Islet of Langerhans (tissue), 1 donor: ENCODE measurements around the gene DENND1A.
"Not testable (repeated sequence)": the region's sequence is repeated elsewhere in the genome, so short reads cannot be mapped to it uniquely, and the experiment has no call there.

Source experiments
- FAIRE-seq: peaks from one replicate; lab custom pipeline; 2011; peaks lifted over from hg19 to GRCh38; lab: Jason Lieb, UNC

The DENND1A gene

GRCh38 chr9:123763910-123764588 lies 165.9 kb downstream of the DENND1A start:
- no peak for FAIRE-seq

GRCh38 chr9:123761905-123762605 lies 167.9 kb downstream of the DENND1A start:
- no peak for FAIRE-seq

GRCh38 chr9:123757960-123758359 lies 172.0 kb downstream of the DENND1A start:
- FAIRE-seq = no peak

- FAIRE-seq = no peak
Measured at GRCh38 chr9:123757547-123757946, 172.4 kb downstream of the DENND1A start.

GRCh38 chr9:123756484-123757106 lies 173.3 kb downstream of the DENND1A start:
- FAIRE-seq = no peak

- FAIRE-seq = no peak
Measured at GRCh38 chr9:123753669-123754258, 176.2 kb downstream of the DENND1A start.

DNA sequence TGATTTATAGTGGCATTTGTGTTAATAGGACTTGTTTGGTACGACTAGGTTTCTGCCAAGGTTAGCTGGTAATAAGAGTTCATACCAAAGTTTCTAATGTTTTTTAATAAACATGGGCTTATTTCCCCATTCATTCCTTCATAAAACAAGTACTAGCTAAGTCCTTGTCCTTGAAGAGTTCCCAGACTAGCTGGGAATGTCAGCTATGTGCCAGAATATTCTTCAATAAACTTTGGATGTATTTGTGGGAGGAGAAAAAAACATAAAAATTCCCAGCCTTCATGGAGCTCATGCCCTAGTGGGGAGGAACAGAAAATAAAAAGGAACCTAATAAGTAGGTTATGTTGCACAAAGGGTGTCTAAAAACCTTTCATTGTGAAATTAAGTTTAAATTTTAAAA lies 176.9 kb downstream of the DENND1A start:
- no peak for FAIRE-seq

GRCh38 chr9:123749580-123750202 lies 180.2 kb downstream of the DENND1A start:
- no peak for FAIRE-seq

- FAIRE-seq = no peak
Measured at GRCh38 chr9:123746765-123747164, 183.2 kb downstream of the DENND1A start.

GRCh38 chr9:123745933-123746332 lies 184.0 kb downstream of the DENND1A start:
- no peak for FAIRE-seq

DNA sequence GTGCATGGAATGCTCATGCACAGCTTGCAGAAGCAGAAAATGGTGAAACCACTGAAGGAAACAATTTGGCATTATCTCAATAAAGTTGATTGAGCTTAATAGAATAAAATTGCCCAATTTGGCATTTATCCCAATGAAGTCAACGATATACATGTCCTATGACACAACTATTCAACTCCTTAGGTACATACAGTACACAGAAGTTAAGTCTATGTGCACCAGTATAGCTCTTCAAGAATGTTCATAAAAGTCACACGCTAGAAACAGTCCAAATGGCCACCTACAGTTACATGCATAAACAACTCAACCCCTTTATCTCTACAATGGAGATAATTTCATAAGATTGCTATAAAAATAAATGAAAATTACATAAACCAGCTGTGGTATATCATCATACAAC lies 184.5 kb downstream of the DENND1A start:
- FAIRE-seq = no peak

- no peak for FAIRE-seq
Measured at GRCh38 chr9:123743737-123744136, 186.2 kb downstream of the DENND1A start.

DNA sequence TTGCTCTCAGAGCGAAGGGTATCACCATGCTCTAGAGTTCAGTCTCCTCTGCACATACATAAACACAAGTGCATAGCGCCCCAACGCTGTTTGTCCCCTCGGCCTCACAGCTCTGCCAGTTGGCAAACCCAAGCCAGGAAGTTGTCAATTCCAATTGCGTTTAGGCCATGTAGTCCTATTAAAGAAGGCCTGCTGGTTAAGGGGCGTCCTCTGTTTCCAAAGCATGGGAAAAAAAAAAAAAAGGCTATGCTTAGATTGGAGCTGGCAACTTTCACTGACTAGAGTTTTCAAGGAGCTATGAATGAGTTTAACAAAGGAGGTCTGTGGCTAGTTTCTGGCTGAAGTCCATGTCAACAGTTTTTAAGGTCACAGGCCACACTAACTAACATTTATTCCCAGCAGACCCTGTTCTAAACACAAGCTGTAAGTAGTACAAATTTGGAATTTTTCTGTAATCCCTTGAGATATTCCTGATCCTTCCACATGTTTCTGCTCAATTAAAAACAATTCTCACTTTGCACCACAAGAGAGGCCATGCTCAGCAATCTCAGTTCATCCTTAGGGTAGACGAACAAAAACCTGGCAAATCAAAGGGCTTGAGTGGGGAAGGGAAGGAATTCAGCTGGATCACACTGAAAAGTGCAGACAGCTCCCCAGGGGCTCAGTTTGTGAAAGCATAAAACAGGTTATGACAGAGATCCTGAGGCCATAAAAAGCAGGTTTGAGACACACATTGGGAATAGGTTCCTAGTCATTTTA lies 187.7 kb downstream of the DENND1A start:
- FAIRE-seq = no peak

GRCh38 chr9:123741214-123741613 lies 188.7 kb downstream of the DENND1A start:
- no peak for FAIRE-seq

GRCh38 chr9:123739902-123740301 lies 190.0 kb downstream of the DENND1A start:
- FAIRE-seq = no peak

DNA sequence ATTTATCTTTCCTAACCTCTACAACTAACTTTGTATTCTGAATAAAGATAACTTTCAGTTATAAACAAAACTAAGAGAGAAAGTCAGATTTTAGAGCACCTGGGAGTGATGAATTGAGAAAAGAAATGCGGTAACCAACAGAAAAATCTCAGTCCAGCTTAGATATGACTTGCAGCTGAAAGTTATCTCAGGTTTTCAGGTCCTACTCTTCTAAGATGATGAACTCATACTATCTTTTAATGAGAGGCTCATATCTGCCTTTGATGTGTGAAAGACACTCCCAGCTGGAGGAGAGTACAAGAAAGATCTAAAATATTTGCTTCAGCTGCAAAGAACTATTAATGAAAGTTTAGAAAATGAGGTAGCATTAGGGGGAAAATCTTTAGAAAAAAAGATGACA lies 190.5 kb downstream of the DENND1A start:
- FAIRE-seq = no peak

GRCh38 chr9:123738648-123739047 lies 191.3 kb downstream of the DENND1A start:
- FAIRE-seq = no peak

DNA sequence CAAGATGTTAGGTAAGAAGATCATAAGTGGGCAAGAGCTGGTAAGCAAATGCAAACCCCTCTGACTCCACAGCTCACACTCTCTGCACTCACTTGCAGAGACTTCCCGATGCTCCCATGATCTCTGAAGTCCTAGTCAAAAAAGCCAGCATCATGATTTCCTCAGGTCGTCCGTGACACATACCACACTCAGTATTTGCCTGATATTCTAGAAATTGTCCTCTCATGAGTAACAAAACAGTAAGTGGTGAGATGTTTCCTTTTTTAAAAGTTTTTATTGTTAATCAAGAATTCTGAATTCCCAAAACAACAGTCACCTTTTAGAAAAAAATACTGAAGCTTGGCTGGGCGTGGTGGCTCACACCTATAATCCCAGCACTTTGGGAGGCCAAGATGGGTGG lies 194.6 kb downstream of the DENND1A start:
- FAIRE-seq = no peak

DNA sequence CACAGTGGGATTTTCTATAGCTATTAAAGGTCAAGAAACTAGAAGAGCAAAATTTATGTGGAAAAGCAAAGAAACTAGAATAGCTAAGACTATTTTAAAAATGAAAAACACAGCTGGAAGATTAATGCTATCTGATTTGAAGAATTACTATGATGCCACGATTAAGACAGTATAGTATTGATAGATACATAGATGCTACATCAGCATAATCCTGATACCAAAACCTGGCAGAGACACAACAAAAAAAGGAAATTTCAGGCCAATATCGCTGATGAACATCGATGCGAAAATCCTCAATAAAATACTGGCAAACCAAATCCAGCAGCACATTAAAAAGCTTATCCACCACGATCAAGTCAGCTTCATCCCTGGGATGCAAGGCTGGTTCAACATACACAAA lies 201.4 kb downstream of the DENND1A start:
- FAIRE-seq = not testable (repeated sequence)

- FAIRE-seq = no peak
Measured at GRCh38 chr9:123727332-123727731, 202.6 kb downstream of the DENND1A start.

DNA sequence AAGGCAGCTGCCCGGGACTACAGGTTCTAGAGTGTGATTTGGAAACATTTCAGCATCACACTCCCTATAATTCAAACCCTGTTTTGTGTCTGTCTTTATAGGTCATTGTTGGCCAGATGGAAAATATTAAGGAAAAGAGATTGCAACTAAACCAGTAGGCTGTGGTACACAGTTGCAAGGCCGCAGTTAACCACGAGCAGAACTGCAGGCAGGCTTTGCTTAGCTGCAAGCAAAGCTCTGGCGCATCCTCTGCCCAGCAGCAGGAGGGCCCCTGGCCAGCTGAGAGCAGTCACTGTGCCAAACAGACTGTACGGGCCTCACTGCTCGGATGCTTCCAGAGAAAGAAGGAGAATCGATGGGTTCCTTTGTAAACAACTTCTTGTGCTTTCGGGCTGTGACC lies 204.5 kb downstream of the DENND1A start:
- FAIRE-seq = no peak

DNA sequence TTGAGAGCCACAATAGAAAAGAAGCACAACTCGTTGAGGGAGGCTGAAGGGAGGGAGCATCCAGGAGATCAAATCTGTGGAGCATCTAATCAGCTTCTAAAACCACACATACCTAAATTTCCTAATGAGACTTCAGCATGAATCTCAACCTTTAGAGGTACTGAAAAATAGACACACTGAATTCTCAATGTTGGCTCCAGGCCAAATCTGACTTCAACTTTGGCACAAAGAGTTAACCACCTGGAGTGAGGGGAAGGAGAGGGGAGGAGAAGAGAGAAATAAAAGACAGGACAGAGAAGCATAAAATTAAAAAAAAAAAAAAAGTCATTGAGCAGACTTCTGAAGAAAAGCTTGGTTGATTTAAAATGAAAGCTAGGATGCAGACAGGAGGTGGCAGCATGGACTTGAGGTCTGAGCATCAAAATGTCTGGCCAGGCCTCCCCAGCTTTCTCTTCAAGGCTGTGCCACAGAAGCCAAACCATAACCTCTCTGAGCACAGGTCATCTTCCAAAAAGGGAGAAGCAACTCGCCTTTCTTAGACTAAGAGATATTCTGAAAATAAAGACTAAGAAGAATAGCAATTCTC lies 205.6 kb downstream of the DENND1A start:
- FAIRE-seq = no peak
